LHCN-M2 (cell line): ENCODE measurements around the gene VGLL1. TPM values are rescaled to one million over a fixed set of nuclear protein-coding genes. Genes with fewer than 3 reads are reported as not detected.
A peak's percentile ranks its signal among the peaks of the same experiment; 100 is the strongest.

Experiments used
- DNase-seq: peaks from one replicate; pipeline ENCODE4 v3.0.0-alpha.2; 2012; ENCODE audit warnings: low read depth
- total RNA-seq: library from RNA; depleted of rRNA; stranded (reverse); fragments of >200 nt; gene quantifications from 2 replicates; pipeline ENCODE4 v1.2.3, GENCODE V29; 2014; rRNA removed

Gene VGLL1
- total RNA-seq, 1 experiment from 2014 or later: not detected

GRCh38 chrX:136551410-136551809 is 19.4 kb downstream of the VGLL1 start:
- no peak for DNase-seq

- DNase-seq: no peak
These were observed 23.7 kb downstream of the VGLL1 start for GRCh38 chrX:136555694-136556093.

- no peak for DNase-seq
These were observed 40.0 kb downstream of the VGLL1 start for GRCh38 chrX:136572030-136572429.

- no peak for DNase-seq
These were observed 42.5 kb downstream of the VGLL1 start for GRCh38 chrX:136574548-136574947.

- DNase-seq: peak; percentile 15
These were observed 45.5 kb downstream of the VGLL1 start for GRCh38 chrX:136577552-136577951.

- DNase-seq: no peak
These were observed 48.3 kb downstream of the VGLL1 start for GRCh38 chrX:136580316-136580715.

GRCh38 chrX:136582624-136583023 is 50.6 kb downstream of the VGLL1 start:
- no peak for DNase-seq

- DNase-seq: no peak
These were observed 52.5 kb downstream of the VGLL1 start for GRCh38 chrX:136584545-136584944.

GRCh38 chrX:136585262-136585661 is 53.2 kb downstream of the VGLL1 start:
- no peak for DNase-seq

GRCh38 chrX:136585960-136586359 is 53.9 kb downstream of the VGLL1 start:
- no peak for DNase-seq

- no peak for DNase-seq
These were observed 54.4 kb downstream of the VGLL1 start for GRCh38 chrX:136586386-136586785.

GRCh38 chrX:136587532-136587931 is 55.5 kb downstream of the VGLL1 start:
- DNase-seq: no peak

GRCh38 chrX:136588036-136588435 is 56.0 kb downstream of the VGLL1 start:
- DNase-seq: no peak

GRCh38 chrX:136589966-136590365 is 58.0 kb downstream of the VGLL1 start:
- no peak for DNase-seq

GRCh38 chrX:136597356-136597755 is 65.3 kb downstream of the VGLL1 start:
- DNase-seq: no peak

GRCh38 chrX:136597954-136598353 is 65.9 kb downstream of the VGLL1 start:
- no peak for DNase-seq

- no peak for DNase-seq
These were observed 66.6 kb downstream of the VGLL1 start for GRCh38 chrX:136598631-136599030.

GRCh38 chrX:136600059-136600458 is 68.0 kb downstream of the VGLL1 start:
- DNase-seq: no peak

Other genes with a start within 250 kb of the VGLL1 start
- not detected in 2 replicates for gene ADGRG4, start 231.3 kb upstream of the VGLL1 start, total RNA-seq
- gene BRS3, start 44.3 kb upstream of the VGLL1 start, total RNA-seq: not detected in 2 replicates
- 68.9 and 72.8 TPM in 2 replicates for gene HTATSF1, start 34.6 kb upstream of the VGLL1 start, total RNA-seq
- gene CD40LG, start 115.9 kb downstream of the VGLL1 start, total RNA-seq: not detected in 2 replicates
- 21.7 and 30.2 TPM in 2 replicates for gene ARHGEF6, start 248.7 kb downstream of the VGLL1 start, total RNA-seq